ENCODE measurements around the gene TBC1D24.

Gene TBC1D24

GRCh38 chr16:2484898-2485508 is 10.1 kb downstream of the TBC1D24 start:
- peaks cover 3% of the 10 kb centered on the region for H3K36me3 ChIP-seq
- no peak overlapping the region for H3K4me3 ChIP-seq (ENCODE audit: low read depth, low read length)
- no peak overlapping the region for H3K27ac ChIP-seq
- no peak for TF ChIP-seq CTCF (IDR thresholded peaks at IDR 0.05; ENCODE audit: low read depth, low read length)
- DNase-seq, result no peak
- no peaks in the 10 kb centered on the region for H3K9me3 ChIP-seq (ENCODE audit: severe bottlenecking)
- H3K27me3 ChIP-seq (ENCODE audit: insufficient read depth, low read depth, severe bottlenecking), result no peaks in the 10 kb centered on the region

- H3K27me3 ChIP-seq (ENCODE audit: insufficient read depth, low read depth, severe bottlenecking), result no peaks in the 10 kb centered on the region
- TF ChIP-seq CTCF (IDR thresholded peaks at IDR 0.05; ENCODE audit: low read depth, low read length), result no peak
- peaks cover 8% of the 10 kb centered on the region for H3K36me3 ChIP-seq
- H3K27ac ChIP-seq, result no peak overlapping the region
- H3K9me3 ChIP-seq (ENCODE audit: severe bottlenecking), result no peaks in the 10 kb centered on the region
- no peak for DNase-seq
- no peak overlapping the region for H3K4me3 ChIP-seq (ENCODE audit: low read depth, low read length)
These were observed 11.0 kb downstream of the TBC1D24 start for GRCh38 chr16:2485811-2486507.

- no peak overlapping the region for H3K27ac ChIP-seq
- H3K27me3 ChIP-seq (ENCODE audit: insufficient read depth, low read depth, severe bottlenecking), result no peaks in the 10 kb centered on the region
- H3K4me3 ChIP-seq (ENCODE audit: low read depth, low read length), result no peak overlapping the region
- H3K36me3 ChIP-seq, result peaks cover 8% of the 10 kb centered on the region
- H3K9me3 ChIP-seq (ENCODE audit: severe bottlenecking), result no peaks in the 10 kb centered on the region
- no peak for TF ChIP-seq CTCF (IDR thresholded peaks at IDR 0.05; ENCODE audit: low read depth, low read length)
- no peak for DNase-seq
These were observed 12.0 kb downstream of the TBC1D24 start for GRCh38 chr16:2486645-2487516.

GRCh38 chr16:2487517-2487842 is 12.6 kb downstream of the TBC1D24 start:
- DNase-seq, result no peak
- Histone ChIP-seq H3K4me3 (ENCODE audit: low read depth, low read length) (no peak overlapping the region), H3K27ac (no peak overlapping the region), H3K9me3 (ENCODE audit: severe bottlenecking) (no peaks in the 10 kb centered on the region), H3K36me3 (peaks cover 8% of the 10 kb centered on the region), H3K27me3 (ENCODE audit: insufficient read depth, low read depth, severe bottlenecking) (no peaks in the 10 kb centered on the region)
- no peak for TF ChIP-seq CTCF (IDR thresholded peaks at IDR 0.05; ENCODE audit: low read depth, low read length)

GRCh38 chr16:2487903-2488531 is 13.1 kb downstream of the TBC1D24 start:
- H3K9me3 ChIP-seq (ENCODE audit: severe bottlenecking), result no peaks in the 10 kb centered on the region
- no peak overlapping the region for H3K27ac ChIP-seq
- H3K27me3 ChIP-seq (ENCODE audit: insufficient read depth, low read depth, severe bottlenecking), result no peaks in the 10 kb centered on the region
- no peak for DNase-seq
- H3K36me3 ChIP-seq, result peaks cover 8% of the 10 kb centered on the region
- no peak for TF ChIP-seq CTCF (IDR thresholded peaks at IDR 0.05; ENCODE audit: low read depth, low read length)
- H3K4me3 ChIP-seq (ENCODE audit: low read depth, low read length), result no peak overlapping the region
